Measurements from ENCODE around the gene GTF2I. TPM values are rescaled to one million over a fixed set of nuclear protein-coding genes. Genes with fewer than 3 reads are reported as not detected.

Gene GTF2I
- total RNA-seq, 1 donor from 2014 or later: 112 TPM

GRCh38 chr7:74622228-74622749 lies 35.2 kb upstream of the GTF2I start:
- DNase-seq (ENCODE audit: low spot score in 2 of 2): no peak
- no peak for TF ChIP-seq CTCF (IDR thresholded peaks at IDR 0.05)
- H3K27me3 ChIP-seq: no peaks in the 10 kb centered on the region
- no peaks in the 10 kb centered on the region for H3K4me1 ChIP-seq
- H3K36me3 ChIP-seq: no peaks in the 10 kb centered on the region
- intact Hi-C loops (cut with DNase I): loop anchor here (10.0 kb wide), 1 partner anchor 47 kb away; no protein-coding TSS in a partner anchor
- H3K27ac ChIP-seq: no peak overlapping the region
- no peaks in the 10 kb centered on the region for H3K9me3 ChIP-seq
- H3K4me3 ChIP-seq: no peak overlapping the region

GRCh38 chr7:74623135-74623534 lies 34.4 kb upstream of the GTF2I start:
- Histone ChIP-seq H3K4me1 (peaks cover 0 to 3% of the 10 kb centered on the region in 2 donors), H3K27ac (no peak overlapping the region), H3K9me3 (no peaks in the 10 kb centered on the region), H3K27me3 (no peaks in the 10 kb centered on the region), H3K36me3 (no peaks in the 10 kb centered on the region), H3K4me3 (no peak overlapping the region)
- TF ChIP-seq CTCF (IDR thresholded peaks at IDR 0.05): no peak
- intact Hi-C loops (cut with DNase I): loop anchor here (10.0 kb wide), 1 partner anchor 48 kb away; no protein-coding TSS in a partner anchor
- no peak for DNase-seq (ENCODE audit: low spot score in 2 of 2)

GRCh38 chr7:74625446-74625845 lies 32.1 kb upstream of the GTF2I start:
- no peaks in the 10 kb centered on the region for H3K36me3 ChIP-seq
- DNase-seq (ENCODE audit: low spot score in 2 of 2): no peak
- no peaks in the 10 kb centered on the region for H3K27me3 ChIP-seq
- intact Hi-C loops (cut with DNase I): loop anchor here (10.0 kb wide), 1 partner anchor 51 kb away; no protein-coding TSS in a partner anchor
- peaks cover 0 to 3% of the 10 kb centered on the region in 2 donors for H3K4me1 ChIP-seq
- no peaks in the 10 kb centered on the region for H3K9me3 ChIP-seq
- peak in 2 of 3 experiments; percentile 11 to 18 for TF ChIP-seq CTCF (IDR thresholded peaks at IDR 0.05)
- no peak overlapping the region for H3K27ac ChIP-seq
- H3K4me3 ChIP-seq: no peak overlapping the region

- no peak overlapping the region for H3K4me3 ChIP-seq
Measured at GRCh38 chr7:74627661-74628411, 29.7 kb upstream of the GTF2I start.

GRCh38 chr7:74632505-74632904 lies 25.0 kb upstream of the GTF2I start:
- H3K27ac ChIP-seq: no peak overlapping the region
- no peaks in the 10 kb centered on the region for H3K9me3 ChIP-seq
- H3K27me3 ChIP-seq: no peaks in the 10 kb centered on the region
- H3K36me3 ChIP-seq: no peaks in the 10 kb centered on the region
- no peak for DNase-seq (ENCODE audit: low spot score in 2 of 2)
- H3K4me3 ChIP-seq: no peak overlapping the region
- no peak for TF ChIP-seq CTCF (IDR thresholded peaks at IDR 0.05)
- intact Hi-C loops (cut with DNase I): no loop called here
- peaks cover 4 to 6% of the 10 kb centered on the region in 2 donors for H3K4me1 ChIP-seq

More at GRCh38 chr7:74627661-74628411, 29.7 kb upstream of the GTF2I start:
- H3K36me3 ChIP-seq: no peaks in the 10 kb centered on the region
- H3K9me3 ChIP-seq: no peaks in the 10 kb centered on the region
- intact Hi-C loops (cut with DNase I): loop anchor here (10.0 kb wide), 1 partner anchor 53 kb away; no protein-coding TSS in a partner anchor
- no peak overlapping the region for H3K27ac ChIP-seq
- no peak for TF ChIP-seq CTCF (IDR thresholded peaks at IDR 0.05)
- DNase-seq (ENCODE audit: low spot score in 2 of 2): no peak
- H3K27me3 ChIP-seq: no peaks in the 10 kb centered on the region
- H3K4me1 ChIP-seq: peaks cover 0 to 3% of the 10 kb centered on the region in 2 donors
